HG03159 (cell line): Measurements from ENCODE around the gene SERPINB8.

Experiments
- ATAC-seq: cut with Tn5 transposase; IDR thresholded peaks from one replicate; pipeline ENCODE4 v1.9.1; 2021; ENCODE audit warnings: mild to moderate bottlenecking, moderate library complexity; ENCODE audit not compliant: unreplicated experiment

SERPINB8 gene

DNA sequence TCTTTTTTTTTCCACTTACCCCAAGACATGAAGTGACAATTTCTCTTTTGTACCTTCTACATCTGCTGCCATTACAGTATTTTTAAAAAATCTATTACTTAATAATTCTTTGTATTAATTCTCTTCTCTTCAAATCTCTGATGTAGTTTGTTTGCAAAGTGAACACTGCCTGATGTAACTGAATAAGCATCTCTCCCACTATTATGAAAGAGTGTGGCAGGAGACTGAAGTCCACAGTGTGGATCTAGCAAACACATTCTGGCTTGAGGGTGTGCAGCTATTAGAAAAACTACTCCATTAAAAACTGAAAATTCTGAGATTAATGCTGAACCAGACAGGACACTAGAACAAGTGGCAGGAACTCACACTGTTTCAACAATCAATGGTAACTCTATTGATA lies 5.0 kb upstream of the SERPINB8 start:
- no peak for ATAC-seq

GRCh38 chr18:63965716-63966330 lies 4.1 kb upstream of the SERPINB8 start:
- no peak for ATAC-seq

DNA sequence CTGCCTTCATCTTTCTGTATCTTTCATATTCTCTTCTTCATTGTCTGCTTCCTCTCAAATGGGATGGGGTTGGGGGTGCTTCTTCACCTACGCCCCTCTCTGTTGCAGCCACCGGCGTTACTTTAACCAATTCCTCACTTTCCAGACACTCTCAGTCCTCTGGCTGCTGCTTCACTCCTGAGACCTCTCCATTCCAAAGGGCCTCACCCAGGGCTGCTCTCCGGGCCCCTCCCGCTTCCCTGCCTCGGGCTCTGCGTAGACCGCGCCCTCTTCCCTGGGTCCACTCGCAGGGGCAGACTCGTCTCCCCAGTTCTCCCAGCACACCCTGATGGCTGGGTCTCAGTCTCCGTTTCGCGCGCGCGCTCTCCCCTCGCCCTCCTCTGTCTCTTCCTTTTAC lies 926 bp downstream of the SERPINB8 start:
- peak; percentile 0 for ATAC-seq

GRCh38 chr18:63971320-63972001 lies 1.6 kb downstream of the SERPINB8 start:
- ATAC-seq, result no peak

- ATAC-seq, result no peak
Observed at GRCh38 chr18:63972002-63972376, 2.1 kb downstream of the SERPINB8 start.

- no peak for ATAC-seq
Observed at GRCh38 chr18:63974991-63975390, 5.1 kb downstream of the SERPINB8 start.

DNA sequence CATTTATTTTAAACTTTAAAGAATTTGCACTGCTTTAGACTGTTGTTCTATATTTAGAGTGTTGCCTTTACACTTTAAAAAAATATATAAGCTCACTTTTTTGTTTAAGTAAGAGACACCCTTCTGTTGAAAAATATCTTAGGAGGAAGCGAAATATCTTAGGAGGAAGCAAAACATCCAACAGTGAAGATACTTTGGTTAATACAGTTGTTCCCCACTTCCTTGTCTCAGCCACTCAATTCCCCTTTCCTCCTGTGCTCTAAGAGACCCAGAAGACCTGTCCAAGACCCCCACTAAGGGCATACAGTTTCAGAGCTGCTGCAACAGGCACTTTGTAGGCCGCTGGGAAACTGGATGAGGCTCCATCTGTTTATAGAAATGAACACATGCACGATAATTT lies 5.7 kb downstream of the SERPINB8 start:
- no peak for ATAC-seq

- ATAC-seq, result no peak
Observed at GRCh38 chr18:63977040-63977439, 7.2 kb downstream of the SERPINB8 start.

DNA sequence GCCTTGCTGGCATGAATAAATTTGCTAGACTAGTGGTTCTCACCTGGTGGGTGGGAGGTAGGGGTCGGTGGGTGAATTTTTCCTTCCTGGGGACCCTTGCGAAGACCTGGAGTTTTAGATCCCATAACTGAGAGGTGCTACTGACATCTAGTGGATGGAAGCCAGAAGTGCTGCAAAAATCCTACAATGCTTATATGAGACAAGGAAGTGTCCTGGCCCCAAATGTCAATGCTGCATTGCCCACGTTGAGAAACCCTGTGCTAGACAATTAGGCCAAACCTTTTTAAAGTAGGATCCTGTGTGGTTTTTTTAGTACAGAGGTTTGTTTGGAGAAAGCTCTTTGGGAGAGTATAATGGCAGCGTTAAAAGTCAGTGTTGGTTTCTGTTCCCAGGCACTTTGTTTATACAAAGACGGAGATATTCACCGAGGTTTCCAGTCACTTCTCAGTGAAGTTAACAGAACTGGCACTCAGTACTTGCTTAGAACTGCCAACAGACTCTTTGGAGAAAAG lies 9.6 kb downstream of the SERPINB8 start:
- ATAC-seq, result peak; percentile 66

- ATAC-seq, result no peak
Observed at GRCh38 chr18:63980027-63980426, 10.1 kb downstream of the SERPINB8 start.

- no peak for ATAC-seq
Observed at GRCh38 chr18:63980896-63981460, 11.1 kb downstream of the SERPINB8 start.

DNA sequence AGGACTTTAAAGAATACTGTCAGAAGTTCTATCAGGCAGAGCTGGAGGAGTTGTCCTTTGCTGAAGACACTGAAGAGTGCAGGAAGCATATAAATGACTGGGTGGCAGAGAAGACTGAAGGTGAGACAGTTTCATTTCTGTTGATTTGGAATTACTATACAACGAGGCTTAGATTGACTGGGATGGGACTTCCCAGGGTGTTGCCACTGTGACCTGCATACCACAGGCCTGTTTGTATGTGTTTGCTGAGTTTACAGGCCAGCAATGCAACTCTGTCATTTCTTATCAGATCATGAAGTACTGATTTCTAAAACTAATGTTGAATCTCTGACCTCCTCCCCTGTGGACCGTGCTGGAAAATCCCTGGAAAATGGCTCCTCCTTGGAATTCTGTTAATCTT lies 11.8 kb downstream of the SERPINB8 start:
- ATAC-seq, result no peak

GRCh38 chr18:63982361-63982760 lies 12.5 kb downstream of the SERPINB8 start:
- ATAC-seq, result no peak

GRCh38 chr18:63986885-63987284 lies 17.0 kb downstream of the SERPINB8 start:
- no peak for ATAC-seq

DNA sequence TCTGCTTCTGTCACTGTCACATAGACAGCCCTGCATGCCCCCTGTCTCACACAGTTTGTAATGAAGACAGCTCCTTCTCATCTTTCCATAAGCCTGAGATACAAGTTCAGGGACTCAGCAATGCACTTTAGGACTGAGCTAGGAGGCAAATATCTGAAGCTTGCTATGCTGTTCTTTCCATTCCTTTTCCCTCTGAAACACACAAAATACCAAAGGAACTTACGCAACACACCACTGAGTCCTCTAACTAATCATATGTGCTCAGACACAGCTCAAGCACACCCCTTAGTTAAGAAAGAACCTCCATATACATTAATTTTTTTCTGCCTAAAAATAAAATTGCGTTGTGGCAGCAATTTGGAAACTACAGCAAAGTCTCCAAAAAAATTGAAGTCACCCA lies 17.9 kb downstream of the SERPINB8 start:
- no peak for ATAC-seq

DNA sequence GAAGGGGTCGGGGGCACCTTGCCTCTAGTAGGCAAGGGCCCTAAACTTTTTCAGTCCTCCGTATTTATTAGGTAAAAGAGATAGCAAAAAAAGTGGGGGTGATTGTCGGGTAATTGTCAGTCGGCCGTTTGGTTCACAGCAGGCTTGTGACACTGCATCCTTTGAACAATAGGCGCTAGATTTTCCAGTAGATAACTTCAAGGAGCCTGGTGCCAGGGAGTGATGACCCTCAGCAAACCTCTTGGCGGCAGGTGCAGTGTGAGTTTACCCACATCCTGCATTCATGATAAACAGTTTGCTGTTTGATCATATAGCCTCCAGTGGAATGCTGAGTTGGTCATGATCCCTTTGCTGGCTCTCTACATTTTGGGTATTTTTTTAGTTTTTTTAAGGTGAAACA lies 22.9 kb downstream of the SERPINB8 start:
- no peak for ATAC-seq

DNA sequence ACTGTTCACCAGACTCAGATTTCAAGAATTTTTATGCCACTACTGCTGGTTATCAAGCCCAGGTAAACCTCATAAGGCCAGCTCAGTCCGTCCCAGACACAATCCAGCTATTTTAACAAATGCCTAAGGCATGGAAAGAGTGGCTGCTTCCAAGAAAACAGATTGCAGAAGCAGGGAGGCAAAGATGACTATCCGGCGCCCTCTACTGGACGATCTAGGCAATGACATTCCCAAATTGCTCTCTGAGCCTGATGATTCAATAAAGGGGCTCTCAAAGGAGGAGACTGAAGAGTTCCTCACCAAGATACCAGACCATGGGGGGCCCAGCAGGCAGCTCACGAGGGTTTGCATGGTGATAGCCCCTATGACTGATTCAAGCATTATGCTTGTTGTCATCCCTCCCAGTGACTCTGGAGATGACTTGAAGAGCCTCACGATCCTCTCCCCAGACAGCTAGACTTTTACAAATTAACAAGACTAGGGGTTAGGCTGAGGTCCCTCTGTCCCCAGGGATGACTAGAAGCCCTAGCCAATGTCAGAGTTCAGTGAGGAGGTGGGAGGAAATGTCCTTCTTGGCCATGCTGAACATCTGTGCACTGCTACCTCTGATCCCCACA lies 25.0 kb downstream of the SERPINB8 start:
- peak; percentile 65 for ATAC-seq

DNA sequence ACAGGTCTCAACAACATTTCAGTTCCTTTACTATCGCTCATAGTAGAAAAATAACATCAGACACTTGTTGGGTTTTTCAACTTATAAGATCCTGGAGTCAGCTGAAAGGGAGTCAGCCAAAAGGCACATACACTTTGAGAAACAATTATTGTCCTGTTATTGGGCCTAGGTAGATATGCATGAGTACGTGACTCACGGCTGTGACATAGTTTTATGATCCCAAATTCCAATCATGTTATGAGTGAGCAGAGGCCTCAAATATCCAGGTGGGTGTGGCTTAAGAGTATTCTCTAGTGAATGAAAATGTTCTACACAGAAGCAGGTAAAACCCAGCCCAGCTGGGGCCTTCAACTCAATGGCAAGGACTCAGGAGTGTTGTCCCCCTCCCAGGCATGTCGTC lies 27.2 kb downstream of the SERPINB8 start:
- ATAC-seq, result no peak

DNA sequence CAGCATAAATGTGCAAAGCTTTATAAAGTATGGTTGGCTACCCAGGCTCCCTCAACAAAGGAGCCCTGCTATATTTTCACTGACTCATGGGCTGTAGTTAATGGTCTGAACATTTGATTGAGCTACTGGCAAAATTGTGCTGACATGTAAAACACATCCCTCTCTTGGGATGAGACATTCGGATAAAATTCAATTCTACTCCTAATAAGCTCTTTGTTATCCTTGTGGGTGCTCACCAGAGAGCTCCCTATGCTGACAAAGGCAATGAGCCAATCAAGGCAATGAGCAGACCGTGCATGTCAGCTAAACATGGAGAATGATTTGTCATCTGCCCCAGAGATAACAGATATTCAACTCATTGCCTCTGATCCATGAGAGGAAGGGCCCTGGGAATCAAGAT lies 27.7 kb downstream of the SERPINB8 start:
- no peak for ATAC-seq

DNA sequence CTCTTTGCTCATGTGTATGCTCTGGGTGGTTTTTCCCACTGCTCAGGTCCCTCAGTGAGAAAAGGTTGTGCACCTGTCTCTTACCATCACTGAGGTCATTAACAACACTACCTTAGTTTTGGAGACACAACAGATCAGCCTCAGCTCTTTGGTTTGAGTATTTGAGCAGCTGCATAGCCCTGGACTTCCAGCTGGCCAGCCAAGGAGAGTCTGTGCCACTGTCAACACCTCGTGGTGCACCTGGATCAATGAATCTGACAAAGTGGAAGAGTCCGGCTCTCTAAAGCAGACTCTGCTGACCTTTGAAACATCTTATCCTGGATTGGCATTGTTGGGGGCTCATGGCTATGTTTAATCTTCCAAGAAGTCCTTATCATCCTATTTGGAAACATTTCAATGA lies 30.0 kb downstream of the SERPINB8 start:
- ATAC-seq, result no peak

GRCh38 chr18:64002581-64002980 lies 32.7 kb downstream of the SERPINB8 start:
- ATAC-seq, result no peak

GRCh38 chr18:64009305-64009704 lies 39.4 kb downstream of the SERPINB8 start:
- ATAC-seq, result no peak
